GM12874 (cell line): ENCODE data around the gene PRDM5.

Experiments used
- CTCF ChIP-seq: IDR thresholded peaks from 2 replicates; pipeline ENCODE4 v1.5.1; 2011; ENCODE audit warnings: low read depth, mild to moderate bottlenecking, control low read depth, low read length, moderate library complexity; ENCODE audit not compliant: insufficient read depth

Gene PRDM5

GRCh38 chr4:120881351-120881750 lies 41.2 kb downstream of the PRDM5 start:
- no peak for TF ChIP-seq CTCF

- TF ChIP-seq CTCF, result no peak
Measured at GRCh38 chr4:120877021-120877420, 45.5 kb downstream of the PRDM5 start.

DNA sequence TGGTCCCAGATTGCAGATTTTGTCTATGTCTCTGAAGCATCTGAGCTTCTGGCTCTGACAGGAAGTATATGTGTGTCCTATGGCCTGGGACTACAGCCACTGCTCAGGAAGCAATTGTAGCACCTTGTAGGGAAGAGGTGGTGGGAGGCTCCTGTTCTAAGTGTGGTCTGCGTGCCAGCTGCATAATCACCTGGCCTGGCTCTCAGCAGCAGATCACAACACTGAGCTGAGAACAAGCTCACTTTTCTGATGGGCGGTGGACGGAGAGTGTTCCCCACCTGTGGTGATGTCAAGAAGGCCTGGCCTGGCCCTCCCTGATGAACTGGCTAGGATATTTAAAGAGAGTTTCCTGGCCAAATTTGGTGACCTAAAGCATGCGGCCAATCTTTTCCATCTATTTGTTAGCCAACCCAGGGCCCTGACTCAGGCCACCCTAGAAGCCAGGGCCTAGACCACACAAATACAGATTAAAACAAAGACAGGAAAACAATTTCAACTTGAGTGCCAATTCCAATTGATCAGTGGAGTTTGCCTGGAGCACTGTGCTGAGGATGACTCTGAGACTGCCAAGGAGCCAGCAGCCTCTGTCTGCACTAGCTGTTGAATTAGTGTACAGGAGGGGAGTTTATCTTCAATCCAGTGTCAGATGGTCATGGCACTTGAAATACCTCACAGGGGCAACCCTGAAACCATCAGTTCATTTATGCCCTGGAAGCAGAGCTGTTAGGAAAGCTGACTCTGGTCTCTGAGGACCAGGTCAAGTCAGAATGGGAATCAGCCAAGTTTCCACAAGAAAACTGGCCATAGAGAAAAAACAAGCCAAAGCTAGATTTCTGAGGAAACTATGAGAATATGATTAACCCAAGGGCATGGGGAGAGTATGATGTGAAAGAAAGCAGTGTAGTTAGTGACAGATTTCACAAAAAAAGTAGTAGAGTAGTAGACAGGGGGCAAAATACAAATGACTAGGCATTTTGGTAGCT lies 47.4 kb downstream of the PRDM5 start:
- TF ChIP-seq CTCF, result no peak

DNA sequence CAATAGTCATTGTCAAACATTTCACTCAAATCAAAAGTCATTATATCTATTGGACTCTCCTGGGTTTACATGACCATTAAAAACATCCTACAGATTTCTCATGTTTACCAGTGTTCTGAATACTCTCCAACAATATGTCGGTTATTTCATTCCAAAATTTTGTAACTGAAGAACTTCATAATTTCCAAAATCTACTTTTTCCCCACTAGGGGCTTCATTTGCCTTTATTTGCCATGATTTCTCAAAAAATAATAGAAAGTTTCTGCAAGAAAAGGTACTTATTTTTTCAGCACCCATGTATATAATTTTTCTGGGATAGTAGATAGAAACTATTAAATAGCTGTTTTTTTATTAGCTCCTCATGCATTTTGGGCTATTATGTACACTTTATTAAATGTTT lies 49.0 kb downstream of the PRDM5 start:
- TF ChIP-seq CTCF, result no peak

DNA sequence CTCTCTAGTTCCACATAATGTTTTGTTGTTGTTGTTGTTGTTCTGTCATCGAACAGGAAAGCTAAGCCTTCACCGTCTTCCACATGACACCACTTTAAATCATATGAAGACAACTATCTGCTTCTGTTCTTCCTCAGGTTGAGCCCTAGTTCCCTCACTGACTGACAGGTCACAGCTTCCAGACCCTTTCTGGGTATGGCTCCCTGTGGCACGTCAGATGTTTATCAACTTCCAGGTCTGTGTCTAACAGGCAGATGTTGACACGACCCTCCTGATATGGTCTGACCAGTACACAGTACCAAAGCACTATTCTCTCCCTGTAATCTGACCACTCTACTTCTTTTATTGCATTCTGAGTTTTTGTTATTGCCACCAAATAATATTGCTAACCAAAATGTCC lies 51.4 kb downstream of the PRDM5 start:
- TF ChIP-seq CTCF, result no peak

DNA sequence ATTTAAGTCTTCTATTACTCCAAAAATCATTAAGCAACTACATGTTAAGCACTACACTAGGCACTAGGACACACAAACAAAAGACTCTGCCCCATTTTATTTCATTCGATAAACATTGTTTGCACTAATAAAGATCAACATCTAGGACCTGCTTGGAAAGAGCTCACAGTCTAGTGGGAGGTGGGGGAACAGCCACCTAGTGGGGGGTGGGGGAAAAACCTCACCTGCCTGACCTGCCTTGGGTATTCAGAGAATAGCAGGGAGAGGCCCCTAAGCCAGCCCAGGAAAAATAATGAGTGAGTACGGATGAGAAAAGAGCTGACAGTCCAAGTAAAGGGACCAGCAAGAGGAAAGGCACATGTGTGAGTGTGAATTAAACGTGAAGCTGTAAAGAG lies 52.2 kb downstream of the PRDM5 start:
- TF ChIP-seq CTCF, result 0 out of 2 replicates have a peak, but pooled peaks have one; percentile 18

- no peak for TF ChIP-seq CTCF
Measured at GRCh38 chr4:120869613-120870278, 52.8 kb downstream of the PRDM5 start.
